ENCODE data around the gene UBR4. TPM values are rescaled to one million over a fixed set of nuclear protein-coding genes. Genes with fewer than 3 reads are reported as not detected.

The UBR4 gene
- total RNA-seq, 2 donors from 2014 or later: 148 to 151 TPM

DNA sequence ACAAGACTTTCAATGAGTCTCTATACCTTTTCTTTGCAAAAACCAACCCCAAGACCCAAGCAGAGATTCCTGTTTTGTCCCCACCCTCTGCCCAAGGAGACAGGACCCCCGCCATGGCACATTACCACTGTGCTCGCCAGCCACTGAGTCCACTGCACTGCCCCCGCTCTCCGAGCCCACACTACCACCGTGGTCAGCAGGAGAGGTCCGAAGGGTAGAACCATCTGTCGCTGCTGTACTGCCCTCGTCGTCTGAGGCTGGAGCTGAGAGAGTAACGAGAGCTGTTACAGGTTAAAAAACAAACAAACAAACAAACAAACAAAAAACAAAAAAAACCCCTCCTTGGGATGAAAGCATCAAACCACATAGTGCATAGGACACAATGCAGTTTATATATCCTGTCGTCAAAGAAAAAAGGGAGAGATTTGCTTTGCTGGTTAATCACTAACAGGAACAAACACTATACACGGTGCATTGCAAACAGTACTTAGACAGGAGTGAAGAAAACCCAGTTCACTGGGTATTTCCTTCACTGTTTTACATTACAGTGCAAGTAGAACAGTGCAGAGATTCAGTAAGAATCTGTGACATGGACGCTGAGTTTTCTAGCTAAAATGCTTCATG, 71.0 kb downstream of the UBR4 start:
- Mint-ChIP-seq H3K27ac (peak overlapping the region; percentile 94), H3K4me1 (peaks cover 30% of the 10 kb centered on the region), H3K9me3 (peaks cover 12% of the 10 kb centered on the region), H3K36me3 (ENCODE audit: low read depth) (peaks cover 89% of the 10 kb centered on the region), H3K27me3 (ENCODE audit: insufficient read depth) (no peaks in the 10 kb centered on the region), H3K4me3 (peak overlapping the region; percentile 31)
- Histone ChIP-seq H3K36me3 (ENCODE audit: control insufficient read depth, insufficient read depth, low read length) (peaks cover 98% of the 10 kb centered on the region), H3K27ac (ENCODE audit: low read depth, low read length) (no peak overlapping the region), H3K4me3 (ENCODE audit: low read length) (no peak overlapping the region), H3K9me3 (ENCODE audit: control insufficient read depth, low read length) (peaks cover 22% of the 10 kb centered on the region), H3K27me3 (ENCODE audit: control insufficient read depth, insufficient read depth, low read length, poor library complexity, severe bottlenecking) (no peaks in the 10 kb centered on the region), H3K4me1 (ENCODE audit: control insufficient read depth, insufficient read depth, low read length) (peaks cover 7% of the 10 kb centered on the region), H3K9ac (ENCODE audit: extremely low read depth, low read length, poor library complexity, severe bottlenecking) (no peak overlapping the region)
- TF ChIP-seq, protein P1, sequence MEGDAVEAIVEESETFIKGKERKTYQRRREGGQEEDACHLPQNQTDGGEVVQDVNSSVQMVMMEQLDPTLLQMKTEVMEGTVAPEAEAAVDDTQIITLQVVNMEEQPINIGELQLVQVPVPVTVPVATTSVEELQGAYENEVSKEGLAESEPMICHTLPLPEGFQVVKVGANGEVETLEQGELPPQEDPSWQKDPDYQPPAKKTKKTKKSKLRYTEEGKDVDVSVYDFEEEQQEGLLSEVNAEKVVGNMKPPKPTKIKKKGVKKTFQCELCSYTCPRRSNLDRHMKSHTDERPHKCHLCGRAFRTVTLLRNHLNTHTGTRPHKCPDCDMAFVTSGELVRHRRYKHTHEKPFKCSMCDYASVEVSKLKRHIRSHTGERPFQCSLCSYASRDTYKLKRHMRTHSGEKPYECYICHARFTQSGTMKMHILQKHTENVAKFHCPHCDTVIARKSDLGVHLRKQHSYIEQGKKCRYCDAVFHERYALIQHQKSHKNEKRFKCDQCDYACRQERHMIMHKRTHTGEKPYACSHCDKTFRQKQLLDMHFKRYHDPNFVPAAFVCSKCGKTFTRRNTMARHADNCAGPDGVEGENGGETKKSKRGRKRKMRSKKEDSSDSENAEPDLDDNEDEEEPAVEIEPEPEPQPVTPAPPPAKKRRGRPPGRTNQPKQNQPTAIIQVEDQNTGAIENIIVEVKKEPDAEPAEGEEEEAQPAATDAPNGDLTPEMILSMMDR (conservative IDR thresholded peaks at IDR 0.05): no peak
- WGBS, 2 experiments (ENCODE audit: insufficient coverage in 1 of 2, insufficient read length in 1 of 2): 73 to 77% methylated on average over 3 to 13 of the region's 13 CpGs
- peak; percentile 56 for DNase-seq

DNA sequence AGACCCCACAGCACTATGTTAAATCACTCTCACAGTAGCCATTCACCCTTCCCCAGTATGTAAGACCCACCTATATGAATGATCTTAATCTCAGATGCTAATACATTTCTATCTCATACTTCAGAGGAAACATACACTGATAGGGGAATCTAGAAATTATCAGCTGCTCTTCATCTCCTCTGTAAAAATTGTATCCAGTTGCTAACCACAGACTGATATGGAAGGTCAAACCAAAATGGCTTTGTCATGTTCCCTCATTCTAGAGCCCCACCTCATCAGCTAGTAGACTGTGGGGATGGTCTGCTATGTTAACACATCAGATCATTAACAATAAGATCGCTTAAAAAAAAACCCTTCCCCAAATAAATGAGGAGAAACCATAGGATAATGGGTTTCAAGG, 71.7 kb downstream of the UBR4 start:
- Histone ChIP-seq H3K36me3 (ENCODE audit: control insufficient read depth, insufficient read depth, low read length) (peaks cover 97% of the 10 kb centered on the region), H3K27ac (ENCODE audit: low read depth, low read length) (no peak overlapping the region), H3K9me3 (ENCODE audit: control insufficient read depth, low read length) (peaks cover 26% of the 10 kb centered on the region), H3K9ac (ENCODE audit: extremely low read depth, low read length, poor library complexity, severe bottlenecking) (no peak overlapping the region), H3K4me3 (ENCODE audit: low read length) (no peak overlapping the region), H3K4me1 (ENCODE audit: control insufficient read depth, insufficient read depth, low read length) (peaks cover 7% of the 10 kb centered on the region), H3K27me3 (ENCODE audit: control insufficient read depth, insufficient read depth, low read length, poor library complexity, severe bottlenecking) (no peaks in the 10 kb centered on the region)
- Mint-ChIP-seq H3K4me1 (peaks cover 30% of the 10 kb centered on the region), H3K27ac (no peak overlapping the region), H3K4me3 (no peak overlapping the region), H3K9me3 (peaks cover 15% of the 10 kb centered on the region), H3K36me3 (ENCODE audit: low read depth) (peaks cover 87% of the 10 kb centered on the region), H3K27me3 (ENCODE audit: insufficient read depth) (no peaks in the 10 kb centered on the region)
- TF ChIP-seq, protein P1 (conservative IDR thresholded peaks at IDR 0.05): no peak
- peak; percentile 5 for DNase-seq
- no CpG with 5 or more reads among the region's 1 CpG for WGBS, 2 experiments (ENCODE audit: insufficient coverage in 1 of 2, insufficient read length in 1 of 2)

DNA sequence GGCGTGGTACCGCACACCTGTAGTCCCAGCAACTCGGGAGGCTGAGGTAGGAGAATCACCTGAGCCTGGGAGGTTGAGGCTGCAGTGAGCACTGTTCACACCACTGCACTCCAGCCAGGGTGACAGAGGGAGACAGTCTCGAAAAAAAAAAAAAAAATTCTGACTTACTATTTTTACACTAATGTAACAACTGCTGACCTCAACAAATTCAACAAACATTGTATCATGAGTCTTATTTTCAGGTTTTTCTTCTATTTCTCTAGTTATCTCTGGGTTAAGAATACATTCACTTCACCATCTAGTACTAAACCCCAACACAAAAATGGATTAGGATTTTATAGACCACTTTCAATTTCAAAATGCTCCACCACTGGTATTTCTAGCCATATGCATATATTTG, 72.9 kb downstream of the UBR4 start:
- Histone ChIP-seq H3K27me3 (ENCODE audit: control insufficient read depth, insufficient read depth, low read length, poor library complexity, severe bottlenecking) (no peaks in the 10 kb centered on the region), H3K4me1 (ENCODE audit: control insufficient read depth, insufficient read depth, low read length) (peaks cover 7% of the 10 kb centered on the region), H3K4me3 (ENCODE audit: low read length) (no peak overlapping the region), H3K36me3 (ENCODE audit: control insufficient read depth, insufficient read depth, low read length) (peaks cover 98% of the 10 kb centered on the region), H3K27ac (ENCODE audit: low read depth, low read length) (no peak overlapping the region), H3K9ac (ENCODE audit: extremely low read depth, low read length, poor library complexity, severe bottlenecking) (no peak overlapping the region), H3K9me3 (ENCODE audit: control insufficient read depth, low read length) (peaks cover 31% of the 10 kb centered on the region)
- Mint-ChIP-seq H3K36me3 (ENCODE audit: low read depth) (peaks cover 90% of the 10 kb centered on the region), H3K27me3 (ENCODE audit: insufficient read depth) (no peaks in the 10 kb centered on the region), H3K9me3 (peaks cover 20% of the 10 kb centered on the region), H3K4me3 (no peak overlapping the region), H3K4me1 (peaks cover 30% of the 10 kb centered on the region), H3K27ac (no peak overlapping the region)
- WGBS, 2 experiments (ENCODE audit: insufficient coverage in 1 of 2, insufficient read length in 1 of 2): 95 to 100% methylated on average over 1 to 4 of the region's 4 CpGs
- TF ChIP-seq, protein P1 (conservative IDR thresholded peaks at IDR 0.05): no peak
- no peak for DNase-seq
